Non-pigmented ciliary epithelial cell (primary cell): ENCODE data around the gene PCCB.
A peak's percentile ranks its signal among the peaks of the same experiment; 100 is the strongest.
"Not testable (repeated sequence)": the region's sequence is repeated elsewhere in the genome, so short reads cannot be mapped to it uniquely, and the experiment has no call there.

Experiments used
- DNase-seq: peaks from one replicate; pipeline ENCODE4 v3.0.0-alpha.2; 2010; ENCODE audit warnings: low read depth

The PCCB gene

GRCh38 chr3:136262559-136262958 lies 12.4 kb downstream of the PCCB start:
- DNase-seq, result no peak

- DNase-seq, result no peak
These were observed 13.1 kb downstream of the PCCB start for GRCh38 chr3:136263251-136263650.

- DNase-seq, result peak; percentile 37
These were observed 16.5 kb downstream of the PCCB start for GRCh38 chr3:136266468-136267125.

GRCh38 chr3:136267235-136267634 lies 17.1 kb downstream of the PCCB start:
- no peak for DNase-seq

GRCh38 chr3:136270179-136270578 lies 20.0 kb downstream of the PCCB start:
- DNase-seq, result no peak

- DNase-seq, result not testable (repeated sequence)
These were observed 21.5 kb downstream of the PCCB start for GRCh38 chr3:136271626-136272025.

- no peak for DNase-seq
These were observed 26.1 kb downstream of the PCCB start for GRCh38 chr3:136276049-136276755.

- DNase-seq, result no peak
These were observed 27.0 kb downstream of the PCCB start for GRCh38 chr3:136277115-136277514.

- no peak for DNase-seq
These were observed 27.5 kb downstream of the PCCB start for GRCh38 chr3:136277634-136278033.

GRCh38 chr3:136279092-136279491 lies 29.0 kb downstream of the PCCB start:
- DNase-seq, result no peak

- no peak for DNase-seq
These were observed 30.8 kb downstream of the PCCB start for GRCh38 chr3:136280961-136281360.

- DNase-seq, result no peak
These were observed 31.9 kb downstream of the PCCB start for GRCh38 chr3:136281966-136282520.

- DNase-seq, result no peak
These were observed 33.5 kb downstream of the PCCB start for GRCh38 chr3:136283627-136284026.

- no peak for DNase-seq
These were observed 41.2 kb downstream of the PCCB start for GRCh38 chr3:136291302-136291701.

GRCh38 chr3:136292500-136292899 lies 42.4 kb downstream of the PCCB start:
- no peak for DNase-seq

- DNase-seq, result no peak
These were observed 43.1 kb downstream of the PCCB start for GRCh38 chr3:136293279-136293678.

GRCh38 chr3:136294176-136294575 lies 44.0 kb downstream of the PCCB start:
- no peak for DNase-seq

GRCh38 chr3:136296960-136297359 lies 46.8 kb downstream of the PCCB start:
- no peak for DNase-seq

- DNase-seq, result no peak
These were observed 47.7 kb downstream of the PCCB start for GRCh38 chr3:136297826-136298225.

- no peak for DNase-seq
These were observed 50.3 kb downstream of the PCCB start for GRCh38 chr3:136300444-136300843.

- no peak for DNase-seq
These were observed 55.7 kb downstream of the PCCB start for GRCh38 chr3:136305879-136306278.

GRCh38 chr3:136311261-136311660 lies 61.1 kb downstream of the PCCB start:
- no peak for DNase-seq

- DNase-seq, result no peak
These were observed 61.8 kb downstream of the PCCB start for GRCh38 chr3:136311968-136312367.

GRCh38 chr3:136326316-136326715 lies 76.2 kb downstream of the PCCB start:
- DNase-seq, result no peak
